ENCODE results near the gene FFAR3. TPM values are rescaled to one million over a fixed set of nuclear protein-coding genes. Genes with fewer than 3 reads are reported as not detected.

The FFAR3 gene
- total and polyA plus RNA-seq, 2 donors (not counting 3 experiments of a cell fraction or from before 2014, with no cell fraction given), result not detected

DNA sequence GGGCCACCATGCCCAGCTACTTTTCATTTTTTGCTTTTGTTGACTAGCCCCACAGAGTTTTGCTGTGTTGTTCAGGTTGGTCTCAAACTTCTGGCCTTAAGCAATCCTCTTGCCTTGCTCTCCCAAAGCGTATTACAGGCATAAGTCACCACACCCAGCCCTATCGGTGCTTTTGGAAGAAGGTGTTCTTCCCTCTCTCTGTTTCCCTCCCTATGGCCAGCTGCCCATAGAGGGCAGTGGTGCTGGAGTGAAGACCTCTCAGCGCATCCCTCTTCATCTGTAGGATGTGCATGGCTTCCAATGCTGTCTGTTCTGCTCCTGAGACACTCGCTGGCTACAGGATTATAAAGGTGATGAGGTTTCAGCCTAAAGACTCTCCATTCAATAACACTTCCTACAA lies 30.6 kb upstream of the FFAR3 start:
- H3K27me3 ChIP-seq (ENCODE audit: control insufficient read depth in 2 of 2, insufficient read depth in 2 of 2, low read length in 2 of 2), result peaks cover 3 to 5% of the 10 kb centered on the region in 2 experiments
- dilution Hi-C loops (cut with MboI; ENCODE audit: extremely low pct_ligation_motif_present, low sequenced_read_pairs), result no loop called here
- intact Hi-C loops (cut with micrococcal nuclease), result no loop called here
- H3K9me1 ChIP-seq (replicated peaks; ENCODE audit: control insufficient read depth, extremely low read depth, insufficient read depth, low read length), result no peaks in the 10 kb centered on the region
- no peaks in the 10 kb centered on the region for H3K9me3 ChIP-seq (replicated peaks; ENCODE audit: control insufficient read depth, insufficient read depth, low read length)
- DNase-seq (ENCODE audit: low read depth, low spot score) (no peak), FAIRE-seq (no peak)
- ChIA-PET POLR2A (no interaction called here), CTCF (interaction anchor here (1.2 to 1.3 kb wide), 2 partner anchors 25 to 140 kb away, joined by 3 to 5 read pairs; no protein-coding TSS in a partner anchor)
- H3K4me3 ChIP-seq (replicated peaks in 1 of 3; ENCODE audit: insufficient read depth in 1 of 3, low read depth in 1 of 3, low read length in 3 of 3), result no peak overlapping the region
- H3K36me3 ChIP-seq (ENCODE audit: control insufficient read depth in 2 of 2, extremely low read depth in 1 of 2, insufficient read depth in 2 of 2, low read length in 2 of 2), result no peaks in the 10 kb centered on the region
- BruUV-seq (replicated peaks), result no TSS peak
- no peaks in the 10 kb centered on the region for H4K20me1 ChIP-seq (replicated peaks; ENCODE audit: control insufficient read depth, extremely low read depth, insufficient read depth, low read length)
- H3K9ac ChIP-seq (replicated peaks; ENCODE audit: extremely low read depth, insufficient read depth, low read length), result no peak overlapping the region
- no peak overlapping the region for H2AFZ ChIP-seq (ENCODE audit: low read depth, low read length)
- no peaks in the 10 kb centered on the region for H3K79me2 ChIP-seq (ENCODE audit: control insufficient read depth, insufficient read depth, low read length)
- H3K4me2 ChIP-seq (ENCODE audit: insufficient read depth, low read length), result no peak overlapping the region
- no peaks in the 10 kb centered on the region for H3K4me1 ChIP-seq (ENCODE audit: control insufficient read depth, extremely low read depth, insufficient read depth, low read length)
- no peak for TF ChIP-seq GATA2 (IDR thresholded peaks at IDR 0.05; ENCODE audit: insufficient read depth, insufficient read length, low read depth, low read length)
- TF ChIP-seq MAX (IDR thresholded peaks at IDR 0.05; ENCODE audit: insufficient read depth, insufficient read length), result no peak
- TF ChIP-seq, protein P1, sequence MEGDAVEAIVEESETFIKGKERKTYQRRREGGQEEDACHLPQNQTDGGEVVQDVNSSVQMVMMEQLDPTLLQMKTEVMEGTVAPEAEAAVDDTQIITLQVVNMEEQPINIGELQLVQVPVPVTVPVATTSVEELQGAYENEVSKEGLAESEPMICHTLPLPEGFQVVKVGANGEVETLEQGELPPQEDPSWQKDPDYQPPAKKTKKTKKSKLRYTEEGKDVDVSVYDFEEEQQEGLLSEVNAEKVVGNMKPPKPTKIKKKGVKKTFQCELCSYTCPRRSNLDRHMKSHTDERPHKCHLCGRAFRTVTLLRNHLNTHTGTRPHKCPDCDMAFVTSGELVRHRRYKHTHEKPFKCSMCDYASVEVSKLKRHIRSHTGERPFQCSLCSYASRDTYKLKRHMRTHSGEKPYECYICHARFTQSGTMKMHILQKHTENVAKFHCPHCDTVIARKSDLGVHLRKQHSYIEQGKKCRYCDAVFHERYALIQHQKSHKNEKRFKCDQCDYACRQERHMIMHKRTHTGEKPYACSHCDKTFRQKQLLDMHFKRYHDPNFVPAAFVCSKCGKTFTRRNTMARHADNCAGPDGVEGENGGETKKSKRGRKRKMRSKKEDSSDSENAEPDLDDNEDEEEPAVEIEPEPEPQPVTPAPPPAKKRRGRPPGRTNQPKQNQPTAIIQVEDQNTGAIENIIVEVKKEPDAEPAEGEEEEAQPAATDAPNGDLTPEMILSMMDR (IDR thresholded peaks at IDR 0.05; ENCODE audit: extremely low read depth in 1 of 2, insufficient read depth in 1 of 2, low read depth in 1 of 2, low read length in 2 of 2), result no peak
- TF ChIP-seq MYC (IDR thresholded peaks at IDR 0.05; ENCODE audit: low read depth, low read length), result no peak
- TF ChIP-seq POLR2A (IDR thresholded peaks at IDR 0.05; ENCODE audit: low read depth, low read length), result no peak
- TF ChIP-seq EZH2 (IDR thresholded peaks at IDR 0.05; ENCODE audit: borderline replicate concordance, low read depth, low read length, severe bottlenecking), result no peak
- TF ChIP-seq POLR2AphosphoS5 (IDR thresholded peaks at IDR 0.05; ENCODE audit: insufficient read depth, low read depth, low read length), result no peak
- TF ChIP-seq JUN (IDR thresholded peaks at IDR 0.05; ENCODE audit: borderline replicate concordance, insufficient read depth, insufficient read length, low read depth), result no peak
- no peak overlapping the region for H3K27ac ChIP-seq (ENCODE audit: insufficient read depth, low read depth, low read length)

All from endothelial cell of umbilical vein (primary cell).